Left colon (tissue), 2 donors: Measurements from ENCODE around the gene CCDC40. TPM values are rescaled to one million over a fixed set of nuclear protein-coding genes. Genes with fewer than 3 reads are reported as not detected.
A peak's percentile ranks its signal among the peaks of the same experiment; 100 is the strongest.

Source experiments
- ATAC-seq: fragments of 200-7000 bp; cut with Tn5 transposase; one replicate; pipeline ENCODE4 v1.9.1; 2020; ENCODE audit warnings: mild to moderate bottlenecking, moderate library complexity
- DNase-seq, 2 donors: peaks; one replicate each; pipeline ENCODE4 v3.0.0-alpha.2; 2020
- intact Hi-C, 2 donors: fragments of 100-400 bp; cut with DNase I in 1 of 2; cut with micrococcal nuclease in 1 of 2; formaldehyde crosslinking; loops; one replicate each; pipeline versions ENCODE4 v1.11.2 to v1.14.0; 2022; cut with DNase I, micrococcal nuclease
- total RNA-seq, 2 donors: library from RNA; stranded (reverse); fragmentation: NEBNext Ultra II Directional; extraction: Animal tissue kit (Norgen Biotek cat#: 25700); gene quantifications; one replicate each; pipeline ENCODE4 v1.2.1, GENCODE V29; 2021
- donor health status: DM: no; HTN: no; CAD: no.
- donor health status: DM: yes; HTN: yes; CAD: no.

Gene CCDC40
- total RNA-seq, 2 donors from 2014 or later: 2.0 to 2.1 TPM

DNA sequence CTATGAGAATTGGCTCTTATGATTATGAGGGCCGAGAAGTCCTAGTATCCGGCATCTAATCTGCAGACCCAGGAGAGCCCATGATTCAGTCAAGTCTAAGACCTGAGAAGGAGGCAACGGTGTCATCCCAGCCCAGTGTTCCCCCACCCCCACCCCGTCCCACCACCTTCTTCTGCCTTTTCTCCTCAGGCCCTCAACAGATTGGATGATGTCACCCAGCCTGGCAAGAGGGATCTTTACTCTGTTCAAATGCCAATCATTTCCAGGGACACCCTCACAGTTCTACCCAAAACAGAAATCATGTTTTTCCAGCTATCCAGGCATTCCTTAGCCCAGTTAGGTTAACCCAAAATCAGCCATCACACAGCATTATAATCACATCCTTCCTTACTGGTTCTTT is 54.9 kb downstream of the CCDC40 start:
- DNase-seq: no peak
- ATAC-seq: no peak
- intact Hi-C loops: no loop called here

DNA sequence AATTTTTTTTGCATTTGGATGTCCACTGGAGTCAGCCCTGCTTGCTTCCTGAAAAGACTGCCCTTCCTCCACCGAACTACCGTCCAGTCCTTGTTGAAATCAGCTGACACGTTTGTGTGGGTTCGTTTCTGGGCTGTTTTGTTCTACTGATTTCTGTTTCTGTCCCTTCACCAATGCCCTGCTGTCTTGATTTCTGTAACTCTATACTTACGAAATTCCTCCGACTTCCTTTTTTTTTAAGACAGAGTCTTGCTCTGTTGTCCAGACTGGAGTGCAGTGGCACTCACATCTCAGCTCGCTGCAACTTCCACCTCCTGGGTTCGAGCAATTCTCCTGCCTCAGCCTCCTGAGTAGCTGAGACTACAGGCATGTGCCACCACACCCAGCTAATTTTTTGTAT is 56.5 kb downstream of the CCDC40 start:
- DNase-seq (peak in 1 of 2 donors; percentile 30), ATAC-seq (no peak)
- intact Hi-C loops: no loop called here

DNA sequence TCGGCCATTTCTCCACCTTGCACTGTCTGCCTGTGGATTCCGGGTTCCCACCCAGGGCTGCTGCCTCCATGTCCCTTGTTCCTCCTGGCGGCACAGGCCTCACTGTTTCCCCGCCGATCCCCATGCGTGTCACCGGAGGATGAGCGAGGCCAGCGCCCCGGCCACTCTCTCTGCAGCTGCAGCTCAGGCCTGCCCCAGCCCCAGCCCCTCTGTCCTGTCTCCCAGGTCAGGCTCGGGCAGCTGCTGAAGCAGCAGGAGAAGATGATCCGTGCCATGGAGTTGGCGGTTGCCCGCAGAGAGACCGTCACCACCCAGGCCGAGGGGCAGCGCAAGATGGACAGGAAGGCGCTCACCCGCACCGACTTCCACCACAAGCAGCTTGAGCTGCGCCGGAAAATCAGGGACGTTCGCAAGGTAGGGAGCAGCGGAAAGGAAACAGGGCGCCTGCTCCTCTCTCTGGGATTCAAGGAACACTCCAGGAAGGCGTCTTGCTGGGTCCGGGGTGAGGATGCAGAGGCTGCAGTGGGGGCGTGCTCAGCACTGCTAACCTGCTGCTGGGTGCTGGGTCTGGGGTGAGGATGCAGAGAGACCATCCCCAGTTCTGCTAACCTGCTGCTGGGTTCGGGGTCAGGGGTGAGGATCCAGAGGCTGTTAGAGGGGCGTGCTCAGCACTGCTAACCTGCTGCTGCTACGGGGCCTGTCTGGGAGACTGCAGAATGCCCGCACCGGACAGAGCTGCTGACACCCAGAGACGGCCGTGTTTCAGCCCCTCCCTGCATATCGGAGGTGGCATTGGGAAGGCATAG is 58.8 kb downstream of the CCDC40 start:
- ATAC-seq (no peak), DNase-seq (no peak)
- intact Hi-C loops: no loop called here

DNA sequence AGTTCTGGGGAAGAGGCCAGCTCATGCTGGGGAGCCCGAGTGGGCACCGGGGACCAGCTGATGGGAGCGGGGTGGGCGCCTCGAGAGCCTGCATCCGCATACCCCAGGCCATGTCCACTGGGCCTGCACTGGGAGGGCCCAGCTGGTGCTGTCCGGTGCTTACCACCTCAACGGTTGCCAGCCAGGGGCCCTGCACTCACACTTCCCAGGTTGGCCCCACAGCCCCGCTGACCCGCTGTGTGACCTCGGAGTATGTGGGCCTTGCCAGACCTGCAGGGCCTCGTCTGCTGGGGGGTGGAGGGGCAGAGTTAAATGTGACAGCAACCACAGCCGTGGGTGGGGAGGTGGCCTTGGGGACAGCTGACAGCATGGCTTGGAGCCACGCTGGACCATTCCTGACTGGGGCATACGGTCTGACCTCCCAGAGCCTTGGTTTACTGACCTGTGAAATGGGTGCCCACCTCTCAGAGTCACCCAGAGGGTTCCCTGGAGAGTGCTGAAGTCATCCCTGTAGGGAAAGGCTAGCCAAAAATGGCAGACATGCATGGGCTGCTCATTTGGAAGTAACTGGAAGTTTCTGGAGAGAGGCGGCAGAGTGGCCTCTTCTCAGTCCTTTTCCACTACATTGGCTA is 59.5 kb downstream of the CCDC40 start:
- DNase-seq (no peak), ATAC-seq (no peak)
- intact Hi-C loops: no loop called here

DNA sequence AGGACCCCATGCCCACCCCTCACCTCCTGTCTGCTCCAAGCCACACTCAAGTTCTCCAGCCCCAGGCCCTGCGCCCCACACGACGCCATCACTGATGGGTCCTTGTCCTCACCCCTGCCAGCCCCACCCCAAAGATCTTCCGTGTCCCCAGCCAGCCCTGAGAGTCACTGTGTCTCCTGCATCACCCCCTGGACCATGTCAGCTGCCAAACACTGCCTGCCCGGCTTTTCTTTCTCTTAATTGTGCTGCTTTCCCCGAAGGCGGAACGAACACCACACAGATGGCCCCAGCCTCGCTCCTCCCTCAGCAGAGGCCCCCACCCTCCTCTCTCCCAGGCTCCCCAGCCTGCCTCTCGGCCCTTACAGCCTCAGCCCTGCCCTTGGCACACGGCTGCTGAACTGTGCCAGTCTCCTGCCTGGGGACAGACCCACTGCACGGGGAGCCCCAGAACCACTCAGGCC is 60.1 kb downstream of the CCDC40 start:
- intact Hi-C loops: no loop called here
- ATAC-seq (no peak), DNase-seq (no peak)

DNA sequence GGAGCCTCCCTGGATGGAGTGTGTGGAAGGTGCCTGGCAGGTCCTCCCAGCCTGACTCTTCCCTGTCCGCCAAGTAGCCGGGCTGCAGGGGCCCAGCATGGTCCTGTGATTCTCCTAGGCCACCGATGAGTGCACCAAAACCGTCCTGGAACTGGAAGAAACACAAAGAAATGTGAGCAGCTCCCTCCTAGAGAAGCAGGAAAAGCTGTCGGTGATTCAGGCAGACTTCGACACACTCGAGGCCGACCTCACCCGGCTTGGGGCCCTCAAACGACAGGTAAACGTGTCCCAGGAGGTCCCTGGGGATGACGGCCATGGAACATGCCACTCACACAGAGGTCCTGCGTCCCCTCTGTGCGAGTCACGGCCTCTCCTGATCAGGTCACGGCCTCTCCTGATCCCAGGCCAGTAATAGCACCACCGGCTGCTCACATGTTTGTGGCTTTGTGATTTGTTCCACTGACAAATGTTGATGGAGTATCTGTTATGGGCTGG is 60.7 kb downstream of the CCDC40 start:
- DNase-seq: no peak
- intact Hi-C loops: no loop called here
- ATAC-seq: no peak

DNA sequence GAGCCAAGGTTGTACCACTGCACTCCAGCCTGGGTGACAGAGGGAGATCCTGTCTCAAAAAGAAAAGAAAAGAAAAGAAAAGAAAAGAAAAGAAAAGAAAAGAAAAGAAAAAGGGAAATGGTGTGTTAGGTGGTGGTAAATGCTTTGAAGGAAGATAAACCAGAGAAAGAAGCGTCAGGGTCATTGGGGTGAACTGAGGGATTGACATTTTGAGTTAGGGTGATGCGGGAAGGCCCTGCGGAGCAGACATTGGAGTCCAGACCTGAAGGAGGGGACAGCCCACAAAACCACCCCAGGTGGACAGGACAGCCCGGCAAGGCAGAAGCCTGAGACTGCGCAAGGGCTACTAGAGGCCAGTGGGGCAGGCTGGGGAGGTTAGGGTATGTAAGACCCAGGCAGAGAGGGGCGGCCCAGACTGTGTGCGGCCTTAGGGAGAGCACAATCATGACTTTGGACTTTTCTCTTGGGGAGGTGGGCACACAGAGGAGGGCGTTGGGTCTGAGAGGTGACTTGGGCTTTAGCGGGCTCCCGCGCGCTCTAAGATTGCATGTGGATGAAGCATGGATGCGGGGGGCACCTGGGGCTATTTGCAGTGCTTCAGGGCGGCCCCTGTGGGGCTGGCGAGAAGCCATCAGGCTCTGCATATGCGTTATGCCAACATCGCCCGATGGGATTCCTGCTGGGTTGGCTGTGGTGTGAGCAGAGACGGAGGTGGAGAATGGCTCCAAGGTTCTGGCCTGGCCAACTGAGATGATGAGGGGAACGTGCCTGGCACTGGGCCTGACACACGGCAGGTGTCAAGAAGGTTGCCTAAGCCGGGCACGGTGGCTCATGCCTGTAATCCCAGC is 61.6 kb downstream of the CCDC40 start:
- intact Hi-C loops: no loop called here
- DNase-seq (no peak), ATAC-seq (no peak)

DNA sequence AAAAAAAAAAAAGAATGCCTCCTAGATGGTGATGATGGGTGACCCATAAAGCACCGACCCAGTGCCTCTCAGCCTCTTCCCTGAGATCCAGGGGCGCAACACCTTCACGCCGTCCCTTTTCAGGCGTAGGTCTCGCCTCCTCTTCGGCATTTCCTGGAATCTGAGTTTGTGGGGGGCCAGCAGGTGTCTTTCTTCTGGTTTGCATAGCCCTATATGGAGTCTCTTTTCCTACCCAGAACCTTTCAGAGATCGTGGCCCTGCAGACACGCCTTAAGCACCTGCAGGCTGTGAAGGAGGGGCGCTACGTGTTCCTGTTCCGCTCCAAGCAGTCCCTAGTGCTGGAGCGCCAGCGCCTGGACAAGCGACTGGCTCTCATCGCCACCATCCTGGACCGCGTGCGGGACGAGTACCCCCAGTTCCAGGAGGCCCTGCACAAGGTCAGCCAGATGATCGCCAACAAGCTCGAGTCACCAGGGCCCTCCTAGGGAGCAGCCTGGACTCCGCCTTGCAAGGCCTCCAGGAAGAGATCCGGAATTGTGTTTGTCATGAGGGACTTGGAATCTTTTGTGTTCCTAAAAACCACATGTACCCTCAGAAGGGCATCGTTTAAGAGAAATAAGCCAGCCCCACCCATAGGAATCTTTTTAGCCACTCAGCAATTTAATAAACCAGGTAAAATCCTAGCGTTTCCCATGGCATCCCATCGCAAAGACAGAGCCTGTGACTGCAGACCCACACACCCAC is 63.0 kb downstream of the CCDC40 start:
- intact Hi-C loops: no loop called here
- ATAC-seq (no peak), DNase-seq (no peak)

DNA sequence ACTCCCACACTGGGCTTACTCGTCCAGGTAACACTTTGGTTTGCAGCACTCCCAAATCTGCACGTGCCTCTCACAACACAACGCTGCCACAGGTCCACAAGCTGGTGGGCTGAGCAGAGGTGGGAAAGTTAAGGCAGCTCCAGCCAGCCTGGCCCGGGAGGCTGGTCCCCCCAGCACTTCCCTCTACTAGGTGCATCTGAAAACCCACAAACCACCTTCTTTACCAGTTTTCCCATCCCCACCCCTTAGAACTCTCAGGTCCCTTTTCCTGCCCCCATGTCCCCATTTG is 63.5 kb downstream of the CCDC40 start:
- intact Hi-C loops: no loop called here
- no peak for DNase-seq
- ATAC-seq: no peak

DNA sequence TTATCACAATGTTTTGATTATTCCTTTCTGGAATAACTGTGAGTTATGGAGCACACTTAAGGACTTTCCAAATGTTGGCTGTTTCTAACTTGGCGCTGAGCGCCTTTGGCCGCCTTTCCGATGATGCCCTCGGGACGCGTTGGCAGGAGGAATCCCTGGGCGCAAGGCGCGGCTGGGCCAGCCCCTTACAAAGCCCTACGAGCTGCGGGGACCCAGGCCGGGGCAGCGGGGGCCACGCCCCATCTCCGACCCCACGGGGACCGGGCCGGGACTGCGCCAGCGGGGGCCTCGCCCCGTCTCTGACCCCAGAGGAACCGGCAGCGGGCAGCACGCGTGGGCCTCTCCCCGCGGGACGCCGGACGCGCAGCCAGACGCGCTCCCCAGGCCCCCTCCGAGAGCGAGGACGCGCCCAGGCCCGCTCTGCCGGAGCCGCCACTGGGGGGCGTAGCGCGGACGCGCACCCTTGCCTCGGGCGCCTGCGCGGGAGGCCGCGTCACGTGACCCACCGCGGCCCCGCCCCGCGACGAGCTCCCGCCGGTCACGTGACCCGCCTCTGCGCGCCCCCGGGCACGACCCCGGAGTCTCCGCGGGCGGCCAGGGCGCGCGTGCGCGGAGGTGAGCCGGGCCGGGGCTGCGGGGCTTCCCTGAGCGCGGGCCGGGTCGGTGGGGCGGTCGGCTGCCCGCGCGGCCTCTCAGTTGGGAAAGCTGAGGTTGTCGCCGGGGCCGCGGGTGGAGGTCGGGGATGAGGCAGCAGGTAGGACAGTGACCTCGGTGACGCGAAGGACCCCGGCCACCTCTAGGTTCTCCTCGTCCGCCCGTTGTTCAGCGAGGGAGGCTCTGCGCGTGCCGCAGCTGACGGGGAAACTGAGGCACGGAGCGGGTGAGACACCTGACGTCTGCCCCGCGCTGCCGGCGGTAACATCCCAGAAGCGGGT is 64.8 kb downstream of the CCDC40 start, which contains the start of gene GAA:
TSS of gene GAA (plus strand) at position 571 of the 935 bp plus-strand sequence. CDS start 3,006 bp downstream, outside the sequence.
- intact Hi-C loops: no loop called here
- DNase-seq (peak; percentile 69 to 89), ATAC-seq (peak; percentile 91)

DNA sequence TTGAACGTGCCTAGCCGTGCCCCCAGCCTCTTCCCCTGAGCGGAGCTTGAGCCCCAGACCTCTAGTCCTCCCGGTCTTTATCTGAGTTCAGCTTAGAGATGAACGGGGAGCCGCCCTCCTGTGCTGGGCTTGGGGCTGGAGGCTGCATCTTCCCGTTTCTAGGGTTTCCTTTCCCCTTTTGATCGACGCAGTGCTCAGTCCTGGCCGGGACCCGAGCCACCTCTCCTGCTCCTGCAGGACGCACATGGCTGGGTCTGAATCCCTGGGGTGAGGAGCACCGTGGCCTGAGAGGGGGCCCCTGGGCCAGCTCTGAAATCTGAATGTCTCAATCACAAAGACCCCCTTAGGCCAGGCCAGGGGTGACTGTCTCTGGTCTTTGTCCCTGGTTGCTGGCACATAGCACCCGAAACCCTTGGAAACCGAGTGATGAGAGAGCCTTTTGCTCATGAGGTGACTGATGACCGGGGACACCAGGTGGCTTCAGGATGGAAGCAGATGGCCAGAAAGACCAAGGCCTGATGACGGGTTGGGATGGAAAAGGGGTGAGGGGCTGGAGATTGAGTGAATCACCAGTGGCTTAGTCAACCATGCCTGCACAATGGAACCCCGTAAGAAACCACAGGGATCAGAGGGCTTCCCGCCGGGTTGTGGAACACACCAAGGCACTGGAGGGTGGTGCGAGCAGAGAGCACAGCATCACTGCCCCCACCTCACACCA is 65.7 kb downstream of the CCDC40 start:
- DNase-seq (no peak), ATAC-seq (peak; percentile 26)
- intact Hi-C loops: no loop called here

DNA sequence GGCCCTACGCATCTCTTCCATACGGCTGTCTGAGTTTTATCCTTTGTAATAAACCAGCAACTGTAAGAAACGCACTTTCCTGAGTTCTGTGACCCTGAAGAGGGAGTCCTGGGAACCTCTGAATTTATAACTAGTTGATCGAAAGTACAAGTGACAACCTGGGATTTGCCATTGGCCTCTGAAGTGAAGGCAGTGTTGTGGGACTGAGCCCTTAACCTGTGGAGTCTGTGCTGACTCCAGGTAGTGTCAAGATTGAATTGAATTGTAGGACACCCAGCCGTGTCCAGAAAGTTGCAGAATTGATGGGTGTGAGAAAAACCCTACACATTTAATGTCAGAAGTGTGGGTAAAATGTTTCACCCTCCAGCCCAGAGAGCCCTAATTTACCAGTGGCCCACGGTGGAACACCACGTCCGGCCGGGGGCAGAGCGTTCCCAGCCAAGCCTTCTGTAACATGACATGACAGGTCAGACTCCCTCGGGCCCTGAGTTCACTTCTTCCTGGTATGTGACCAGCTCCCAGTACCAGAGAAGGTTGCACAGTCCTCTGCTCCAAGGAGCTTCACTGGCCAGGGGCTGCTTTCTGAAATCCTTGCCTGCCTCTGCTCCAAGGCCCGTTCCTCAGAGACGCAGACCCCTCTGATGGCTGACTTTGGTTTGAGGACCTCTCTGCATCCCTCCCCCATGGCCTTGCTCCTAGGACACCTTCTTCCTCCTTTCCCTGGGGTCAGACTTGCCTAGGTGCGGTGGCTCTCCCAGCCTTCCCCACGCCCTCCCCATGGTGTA is 66.4 kb downstream of the CCDC40 start:
- ATAC-seq: no peak
- intact Hi-C loops: no loop called here
- DNase-seq: peak in 1 of 2 donors; percentile 18

DNA sequence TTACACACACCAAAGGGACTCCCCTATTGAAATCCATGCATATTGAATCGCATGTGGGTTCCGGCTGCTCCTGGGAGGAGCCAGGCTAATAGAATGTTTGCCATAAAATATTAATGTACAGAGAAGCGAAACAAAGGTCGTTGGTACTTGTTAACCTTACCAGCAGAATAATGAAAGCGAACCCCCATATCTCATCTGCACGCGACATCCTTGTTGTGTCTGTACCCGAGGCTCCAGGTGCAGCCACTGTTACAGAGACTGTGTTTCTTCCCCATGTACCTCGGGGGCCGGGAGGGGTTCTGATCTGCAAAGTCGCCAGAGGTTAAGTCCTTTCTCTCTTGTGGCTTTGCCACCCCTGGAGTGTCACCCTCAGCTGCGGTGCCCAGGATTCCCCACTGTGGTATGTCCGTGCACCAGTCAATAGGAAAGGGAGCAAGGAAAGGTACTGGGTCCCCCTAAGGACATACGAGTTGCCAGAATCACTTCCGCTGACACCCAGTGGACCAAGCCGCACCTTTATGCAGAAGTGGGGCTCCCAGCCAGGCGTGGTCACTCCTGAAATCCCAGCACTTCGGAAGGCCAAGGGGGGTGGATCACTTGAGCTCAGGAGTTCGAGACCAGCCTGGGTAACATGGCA is 67.1 kb downstream of the CCDC40 start:
- ATAC-seq: no peak
- intact Hi-C loops: no loop called here
- no peak for DNase-seq

DNA sequence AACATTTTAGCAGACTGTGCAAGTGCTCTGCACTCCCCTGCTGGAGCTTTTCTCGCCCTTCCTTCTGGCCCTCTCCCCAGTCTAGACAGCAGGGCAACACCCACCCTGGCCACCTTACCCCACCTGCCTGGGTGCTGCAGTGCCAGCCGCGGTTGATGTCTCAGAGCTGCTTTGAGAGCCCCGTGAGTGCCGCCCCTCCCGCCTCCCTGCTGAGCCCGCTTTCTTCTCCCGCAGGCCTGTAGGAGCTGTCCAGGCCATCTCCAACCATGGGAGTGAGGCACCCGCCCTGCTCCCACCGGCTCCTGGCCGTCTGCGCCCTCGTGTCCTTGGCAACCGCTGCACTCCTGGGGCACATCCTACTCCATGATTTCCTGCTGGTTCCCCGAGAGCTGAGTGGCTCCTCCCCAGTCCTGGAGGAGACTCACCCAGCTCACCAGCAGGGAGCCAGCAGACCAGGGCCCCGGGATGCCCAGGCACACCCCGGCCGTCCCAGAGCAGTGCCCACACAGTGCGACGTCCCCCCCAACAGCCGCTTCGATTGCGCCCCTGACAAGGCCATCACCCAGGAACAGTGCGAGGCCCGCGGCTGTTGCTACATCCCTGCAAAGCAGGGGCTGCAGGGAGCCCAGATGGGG is 68.0 kb downstream of the CCDC40 start:
- intact Hi-C loops: no loop called here

DNA sequence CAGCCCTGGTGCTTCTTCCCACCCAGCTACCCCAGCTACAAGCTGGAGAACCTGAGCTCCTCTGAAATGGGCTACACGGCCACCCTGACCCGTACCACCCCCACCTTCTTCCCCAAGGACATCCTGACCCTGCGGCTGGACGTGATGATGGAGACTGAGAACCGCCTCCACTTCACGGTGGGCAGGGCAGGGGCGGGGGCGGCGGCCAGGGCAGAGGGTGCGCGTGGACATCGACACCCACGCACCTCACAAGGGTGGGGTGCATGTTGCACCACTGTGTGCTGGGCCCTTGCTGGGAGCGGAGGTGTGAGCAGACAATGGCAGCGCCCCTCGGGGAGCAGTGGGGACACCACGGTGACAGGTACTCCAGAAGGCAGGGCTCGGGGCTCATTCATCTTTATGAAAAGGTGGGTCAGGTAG is 68.5 kb downstream of the CCDC40 start:
- no peak for ATAC-seq
- peak in 1 of 2 donors; percentile 14 for DNase-seq
- intact Hi-C loops: no loop called here

More for the DNA sequence above, 68.0 kb downstream of the CCDC40 start:
- DNase-seq (peak in 1 of 2 donors; percentile 19), ATAC-seq (no peak)
